ENCODE data around the gene ZNRF1. TPM values are rescaled to one million over a fixed set of nuclear protein-coding genes. Genes with fewer than 3 reads are reported as not detected.

ZNRF1 gene
- polyA plus RNA-seq, 1 donor = 34.6 TPM

DNA sequence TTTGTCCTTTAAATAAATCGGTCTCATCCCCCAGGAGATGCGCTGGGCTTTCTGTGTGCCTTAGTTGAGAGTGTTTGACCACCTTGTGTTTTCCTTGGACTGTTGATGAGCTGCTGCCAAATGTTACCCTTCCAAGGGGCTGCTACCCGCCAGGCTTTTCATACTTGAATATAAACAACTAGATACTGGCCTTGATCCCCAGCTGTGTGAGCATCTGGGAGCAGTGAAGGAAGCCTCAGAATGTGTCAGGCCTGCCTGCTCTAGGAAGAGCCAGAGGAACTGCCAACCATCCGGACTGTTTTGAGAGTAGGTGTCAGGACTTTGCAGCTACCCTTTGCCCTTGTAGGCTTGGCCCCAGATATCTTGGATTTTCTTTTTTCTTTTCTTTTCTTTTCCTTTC, 60.0 kb downstream of the ZNRF1 start:
- DNase-seq = no peak

DNA sequence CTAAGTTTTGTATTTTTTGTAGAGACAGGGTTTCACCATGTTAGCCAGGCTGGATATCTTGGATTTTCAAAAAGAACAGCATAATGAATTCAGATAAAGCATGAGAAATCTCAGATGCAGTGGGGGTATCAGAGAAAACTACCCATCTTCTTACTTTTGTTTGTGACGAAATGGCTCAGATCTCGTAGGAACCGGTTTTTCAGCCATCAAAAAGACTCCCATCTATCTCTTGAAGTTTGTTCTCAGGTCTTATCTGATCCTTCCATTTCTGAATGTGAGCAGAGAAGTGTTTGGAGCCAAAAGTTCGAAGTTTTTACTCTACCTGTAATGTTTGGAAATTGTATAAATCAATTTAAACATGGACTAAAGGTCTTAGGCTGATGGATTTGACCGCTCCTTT, 60.6 kb downstream of the ZNRF1 start:
- no peak for DNase-seq

DNA sequence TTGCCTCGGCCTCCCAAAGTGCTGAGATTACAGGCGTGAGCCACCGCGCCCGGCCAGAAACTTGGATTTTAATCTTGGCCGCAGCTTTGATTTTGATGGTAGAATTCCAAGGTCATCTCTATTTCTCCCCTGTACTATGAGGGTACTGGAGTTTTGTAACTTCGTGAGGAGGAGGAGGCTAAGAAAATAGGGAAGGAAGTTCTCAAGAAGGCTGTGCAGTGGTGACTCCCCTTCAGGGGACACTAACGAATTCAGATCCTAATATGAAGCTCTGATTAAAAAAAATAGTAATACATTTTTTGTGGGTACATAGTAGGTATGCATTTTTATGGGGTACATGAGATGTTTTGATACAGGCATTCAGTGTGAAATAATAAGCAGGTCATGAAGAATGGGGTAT, 61.9 kb downstream of the ZNRF1 start:
- DNase-seq = no peak

DNA sequence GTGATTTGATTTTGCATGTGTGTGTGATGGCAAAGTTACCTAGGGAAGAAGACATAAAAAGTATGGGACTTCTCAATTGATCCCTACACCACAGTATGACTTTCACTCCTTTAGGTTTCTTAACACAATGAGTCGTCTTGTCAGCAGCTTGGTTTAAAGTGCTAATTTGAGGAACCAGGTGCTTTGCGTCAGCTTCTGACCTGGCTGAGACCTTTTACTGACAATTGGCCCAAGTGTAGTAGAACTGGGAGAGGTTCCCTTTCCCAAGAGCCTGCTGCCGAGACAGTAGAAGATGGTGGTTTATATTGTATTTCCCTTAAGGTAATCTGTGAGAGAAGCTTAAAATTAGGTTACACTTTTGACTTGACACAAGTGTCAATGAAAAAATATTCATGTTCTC, 62.8 kb downstream of the ZNRF1 start:
- DNase-seq = no peak

DNA sequence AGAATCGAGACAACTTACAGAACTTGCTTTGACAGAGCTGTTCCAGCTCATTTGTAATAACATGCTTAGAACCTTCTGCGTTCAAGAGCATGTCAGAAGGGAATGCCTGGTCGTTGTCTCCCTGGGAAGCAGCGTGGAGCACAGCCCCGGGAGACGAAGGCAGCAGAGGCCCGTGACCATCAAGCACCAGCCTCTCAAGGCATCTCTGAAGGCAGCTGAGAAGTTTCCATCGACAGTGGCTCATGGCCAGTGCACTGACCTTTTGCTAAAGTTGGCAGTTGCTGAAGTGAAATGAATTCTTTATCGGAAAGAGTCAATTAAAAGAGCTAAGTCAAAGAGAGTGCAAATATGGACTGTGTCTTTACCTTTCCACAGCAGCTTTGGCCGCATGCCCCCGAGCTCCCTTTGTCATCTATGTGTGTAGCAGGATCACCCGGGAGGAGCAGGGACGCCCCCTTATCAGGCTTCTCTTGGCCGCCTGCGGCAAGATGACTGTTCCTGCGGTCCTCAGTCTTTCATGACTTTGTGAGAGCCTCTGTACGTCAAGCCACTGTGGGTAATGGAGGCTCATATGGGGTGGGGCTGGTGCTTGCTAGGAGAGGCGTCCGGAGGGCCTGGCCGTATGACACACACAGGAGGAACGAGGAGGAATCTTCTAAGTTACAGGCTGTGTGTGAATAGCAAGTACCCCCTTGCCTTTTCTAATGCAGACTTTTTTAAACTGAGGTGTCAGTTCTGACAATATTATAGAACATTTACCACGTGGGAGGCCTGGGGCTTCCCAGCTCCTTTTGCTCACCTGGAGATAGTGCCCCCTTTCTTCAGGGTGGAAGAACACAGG, 63.5 kb downstream of the ZNRF1 start:
- no peak for DNase-seq

DNA sequence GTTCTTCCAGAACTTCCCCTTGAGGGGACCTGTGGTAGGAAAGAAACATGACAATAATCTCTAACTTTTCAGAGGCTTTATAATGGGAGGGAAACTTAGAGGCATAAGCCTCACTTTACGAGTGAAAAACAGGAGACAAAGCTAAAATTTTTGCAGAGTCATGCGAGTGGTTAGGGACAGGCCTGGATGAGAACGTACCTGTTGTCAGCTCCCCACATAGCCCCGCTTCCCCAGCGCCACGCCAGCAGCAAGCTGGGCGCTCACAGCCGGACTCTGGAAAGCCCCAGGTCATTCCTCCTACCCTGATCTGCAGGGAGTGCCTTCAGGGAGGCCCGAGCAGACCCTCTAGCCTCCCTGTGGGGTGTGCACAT, 64.1 kb downstream of the ZNRF1 start:
- DNase-seq = no peak

DNA sequence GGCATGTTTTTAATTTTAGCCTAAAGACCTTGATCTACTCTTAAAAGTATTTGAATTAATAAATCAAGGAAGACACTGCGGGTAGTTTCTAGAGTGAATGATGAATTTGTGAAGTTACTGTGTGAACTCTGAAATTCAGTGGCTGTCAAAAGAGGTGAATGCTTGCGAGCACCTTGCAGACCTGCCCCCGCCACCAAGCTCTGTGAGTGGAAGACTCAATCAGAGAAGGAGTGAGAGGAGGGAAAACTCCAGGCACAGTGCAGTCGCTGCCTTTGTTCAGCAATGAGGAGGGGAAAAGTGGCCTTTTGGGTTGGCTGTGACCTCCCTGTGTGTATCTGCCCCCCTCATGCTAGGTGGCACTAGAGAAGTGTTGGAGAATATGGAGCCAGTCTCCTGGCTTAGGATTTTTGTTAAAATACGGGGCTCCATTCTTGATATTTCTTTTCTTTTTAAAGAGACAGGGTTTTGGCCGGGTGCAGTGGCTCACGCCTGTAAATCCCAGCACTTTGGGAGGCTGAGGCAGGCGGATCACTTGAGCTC, 64.8 kb downstream of the ZNRF1 start:
- no peak for DNase-seq

DNA sequence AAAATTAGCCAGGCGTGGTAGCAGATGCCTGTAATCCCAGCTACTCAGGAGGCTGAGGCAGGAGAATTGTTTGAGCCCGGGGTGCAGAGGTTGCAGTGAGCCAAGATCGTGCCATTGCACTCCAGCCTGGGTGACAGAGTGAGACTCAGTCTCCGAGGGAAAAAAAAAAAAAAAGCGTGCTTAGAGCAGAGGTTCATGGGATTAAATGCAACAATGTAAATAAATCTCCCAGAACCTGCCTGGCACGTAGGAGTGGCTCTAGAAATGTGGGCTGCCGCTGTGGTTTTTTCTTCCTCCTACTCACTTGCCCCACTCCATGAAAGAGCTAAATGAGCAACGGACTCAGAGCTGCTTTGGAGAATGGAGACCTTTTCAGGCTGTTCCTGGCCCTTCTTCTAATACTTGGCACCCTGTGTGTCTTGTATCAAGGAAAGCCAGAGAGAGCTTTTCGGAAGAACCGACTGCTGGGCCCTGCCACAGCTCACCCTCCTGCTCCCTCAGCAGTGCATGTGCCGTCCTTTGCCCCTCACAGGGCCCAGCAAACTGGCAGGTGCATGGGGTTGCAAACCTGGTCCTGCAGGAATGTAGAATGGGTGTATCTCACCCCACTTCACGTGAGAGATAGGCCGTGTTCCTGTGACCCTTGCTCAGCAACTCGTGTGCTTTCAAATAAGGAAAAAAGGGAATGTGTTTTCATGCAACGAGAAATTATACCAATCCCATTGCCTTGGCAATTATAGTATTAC, 65.8 kb downstream of the ZNRF1 start:
- no peak for DNase-seq

DNA sequence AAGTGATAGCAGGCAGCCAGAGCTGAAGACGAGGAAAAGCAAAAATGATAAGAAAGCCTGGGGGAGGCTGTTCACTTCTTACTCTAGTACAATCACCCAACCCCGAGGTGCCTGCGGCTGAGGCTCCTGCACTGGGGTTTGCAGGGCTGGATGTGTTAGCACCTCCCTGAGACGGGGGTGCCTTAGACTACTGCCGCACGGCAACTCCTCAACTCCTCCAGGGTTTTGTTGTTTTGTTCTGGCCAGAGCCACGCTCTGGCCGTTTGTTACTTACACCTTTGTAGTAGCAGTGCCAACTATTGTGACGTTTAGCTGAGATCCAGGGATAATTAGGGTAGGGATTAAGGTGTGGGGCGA, 66.3 kb downstream of the ZNRF1 start:
- DNase-seq = no peak

DNA sequence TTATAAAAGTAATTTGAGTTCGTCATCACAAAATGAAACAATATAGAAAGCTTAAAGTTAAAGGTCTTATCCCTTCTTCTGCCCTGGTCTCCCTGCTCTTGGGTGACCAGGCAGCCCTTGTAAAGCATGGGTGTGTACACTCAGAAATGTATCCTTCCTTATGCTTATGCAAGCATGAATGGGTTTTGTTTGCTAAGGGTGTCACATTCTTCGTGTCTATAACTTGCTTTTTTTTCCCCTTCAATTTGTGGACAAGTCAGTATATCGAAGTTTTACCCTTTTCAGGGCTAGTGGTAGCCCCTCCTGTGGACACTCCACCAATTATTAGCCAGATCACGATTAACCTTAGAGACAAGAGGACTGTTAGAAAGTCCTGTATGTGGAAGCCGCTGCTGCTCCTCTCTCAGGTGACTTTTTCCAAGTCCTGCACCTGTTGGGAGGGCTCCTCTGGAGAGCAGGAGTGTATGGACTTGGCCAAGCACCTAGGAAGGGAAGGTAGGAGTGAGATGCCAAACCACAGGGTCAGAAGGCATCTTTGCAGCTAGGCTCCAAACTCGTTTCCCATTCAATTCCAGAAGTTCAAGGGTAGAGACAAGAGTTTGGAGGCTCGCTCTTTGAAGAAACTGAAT, 66.8 kb downstream of the ZNRF1 start:
- DNase-seq = no peak

DNA sequence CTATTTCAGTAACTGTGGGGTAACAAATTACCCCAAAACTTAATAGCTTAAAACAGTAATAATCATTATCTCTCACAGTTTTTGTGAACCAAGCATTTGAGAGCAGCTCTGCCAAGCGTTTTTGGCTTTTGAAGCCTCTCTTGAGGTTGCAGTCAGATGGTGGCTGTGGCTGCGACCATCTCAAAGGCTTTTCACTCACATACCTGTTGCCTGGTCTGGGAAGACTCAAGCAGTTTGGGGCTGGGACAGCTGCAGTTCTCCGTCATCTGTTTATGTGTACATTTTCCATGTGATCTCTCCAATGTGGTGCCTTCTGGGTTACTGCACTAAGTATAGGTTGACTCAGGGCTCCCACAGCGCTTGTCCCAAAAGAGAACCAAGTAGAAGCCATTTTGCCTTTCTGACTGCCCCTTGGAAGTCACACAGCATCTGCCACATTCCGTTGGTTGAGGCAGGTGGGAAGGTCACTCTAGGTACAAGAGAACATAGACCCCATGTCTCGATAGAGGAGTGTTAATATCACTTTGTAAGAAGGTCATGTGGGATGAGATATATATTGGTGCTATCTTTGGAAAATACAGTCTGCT, 68.1 kb downstream of the ZNRF1 start:
- no peak for DNase-seq

DNA sequence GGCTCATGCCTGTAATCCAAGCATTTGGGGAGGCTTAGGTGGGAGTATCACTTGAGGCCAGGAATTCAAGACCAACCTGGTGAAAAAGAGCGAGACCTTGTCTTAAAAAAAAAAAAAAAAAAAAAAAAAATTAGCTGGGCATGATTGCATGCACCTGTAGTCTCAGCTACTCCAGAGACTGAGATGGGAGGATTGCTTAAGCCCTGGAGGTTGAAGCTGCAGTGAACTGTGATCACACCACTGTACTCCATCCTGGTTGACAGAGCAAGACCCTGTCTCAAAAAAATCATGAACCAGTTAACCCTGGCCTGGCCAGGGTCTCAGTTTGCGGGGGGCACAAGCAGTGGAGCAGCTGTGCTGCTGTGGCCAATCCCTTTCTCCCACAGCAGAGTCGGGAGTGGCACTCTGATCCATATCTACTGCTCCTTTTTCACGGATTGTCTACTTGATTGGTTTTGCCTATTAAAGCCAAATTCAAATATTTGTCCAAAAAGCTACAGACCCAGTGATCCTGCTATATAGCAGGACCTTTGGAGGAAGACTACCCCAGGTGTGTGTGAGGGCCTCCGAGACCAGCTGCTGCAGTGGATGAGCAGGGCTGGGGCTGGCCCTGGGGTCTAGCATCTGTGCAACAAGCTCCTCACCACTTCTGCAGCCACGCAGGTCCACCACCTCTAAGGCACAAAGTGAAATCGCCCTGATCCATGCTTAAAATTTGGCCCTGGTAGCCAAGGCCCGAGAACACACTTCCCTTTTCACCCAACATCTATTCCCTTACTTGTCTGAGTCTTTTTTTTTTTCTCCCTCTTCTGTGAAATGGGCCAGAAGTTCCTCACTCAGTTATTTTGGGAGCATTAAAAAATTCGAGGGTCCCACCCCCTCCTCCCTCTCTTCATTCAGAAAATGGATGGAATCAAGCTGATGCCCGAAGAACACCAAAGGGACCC, 69.5 kb downstream of the ZNRF1 start:
- no peak for DNase-seq

DNA sequence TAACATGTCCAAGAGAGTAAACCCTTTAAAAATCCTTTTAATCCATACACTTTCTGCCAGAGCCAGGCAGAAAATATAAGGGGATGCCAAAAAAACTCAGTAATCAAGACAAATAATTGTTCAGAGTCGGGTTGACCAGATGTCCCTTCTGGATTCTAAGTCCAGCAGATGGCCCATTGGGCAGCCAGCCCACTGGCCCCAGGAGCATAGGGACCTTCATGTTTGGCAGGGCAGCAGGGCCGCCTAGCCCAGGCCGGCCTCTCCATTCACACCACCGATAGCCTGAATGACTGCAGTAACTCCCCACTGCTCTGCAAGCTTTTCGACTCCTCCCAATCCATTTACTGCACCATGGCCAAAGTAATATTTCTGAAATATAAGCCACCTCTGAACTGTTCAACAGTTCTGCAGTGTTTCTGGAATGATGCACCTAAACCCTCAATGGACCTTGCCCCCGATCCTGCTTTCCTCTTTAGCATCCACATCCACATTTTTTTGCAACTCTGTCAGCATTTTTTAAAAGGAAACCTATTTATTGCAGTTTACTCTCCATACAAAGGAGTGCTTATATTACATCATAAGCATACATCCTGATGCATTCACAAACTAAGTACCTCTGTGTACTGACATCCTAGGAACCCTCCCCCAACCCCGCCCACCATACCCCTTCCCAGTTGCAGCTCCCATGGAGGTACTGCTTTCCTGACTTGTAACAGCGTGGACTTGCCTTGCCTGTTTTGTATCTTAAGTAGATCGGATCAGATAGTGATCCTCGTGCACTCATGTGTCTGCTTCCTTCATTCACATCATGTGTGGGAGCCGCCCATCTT, 71.4 kb downstream of the ZNRF1 start:
- DNase-seq = no peak

DNA sequence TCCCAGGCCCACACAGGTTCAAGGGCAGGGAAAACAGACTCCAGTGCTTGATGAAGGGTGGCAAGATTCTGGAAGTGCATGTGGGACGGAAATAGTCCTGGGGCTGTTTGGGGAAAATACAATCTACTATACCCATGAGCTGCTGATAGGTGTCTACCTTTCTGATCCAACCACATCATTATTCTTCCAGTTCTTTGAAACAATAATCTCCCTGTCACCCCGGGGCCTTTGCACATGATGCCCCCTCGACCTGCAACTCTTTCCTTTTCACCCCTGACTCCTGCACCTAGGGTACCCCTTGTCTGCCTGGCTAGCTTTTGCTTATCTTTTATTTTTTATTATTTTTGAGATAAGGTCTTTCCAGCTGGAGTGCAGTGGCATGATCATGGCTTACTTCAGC, 72.8 kb downstream of the ZNRF1 start:
- no peak for DNase-seq

DNA sequence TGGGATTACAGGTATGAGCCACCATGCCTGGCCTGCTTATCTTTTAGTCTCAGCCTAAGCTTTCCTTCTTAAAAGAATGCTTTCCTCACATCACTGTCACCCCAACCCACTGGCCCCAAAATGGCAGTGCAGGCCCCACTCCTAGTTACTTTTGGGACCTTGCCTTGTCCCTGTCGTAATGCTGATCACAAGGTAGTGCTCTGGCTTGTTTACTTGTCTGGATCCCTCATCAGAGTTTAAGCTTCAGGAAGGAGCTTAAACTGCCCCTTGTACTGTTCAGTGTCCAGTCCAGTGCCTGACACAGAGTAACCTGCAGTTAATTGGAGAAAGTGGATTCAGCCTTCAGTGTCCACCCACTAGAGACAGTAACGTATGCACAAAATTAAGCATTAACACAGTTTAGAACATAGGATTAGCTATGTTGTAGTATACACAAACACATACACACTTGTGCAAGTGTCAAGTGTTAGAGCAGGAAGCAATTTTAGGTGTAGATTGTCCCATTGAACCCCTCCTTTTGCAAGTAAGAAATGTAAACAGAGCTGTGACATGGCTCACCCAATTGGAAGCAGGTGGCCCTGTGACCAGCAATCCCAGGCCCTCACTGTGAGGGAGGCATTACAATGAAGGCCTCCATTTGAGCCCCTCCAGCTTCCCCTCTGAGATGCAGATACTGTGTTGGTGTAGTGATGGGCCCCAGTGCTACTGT, 73.6 kb downstream of the ZNRF1 start:
- no peak for DNase-seq

DNA sequence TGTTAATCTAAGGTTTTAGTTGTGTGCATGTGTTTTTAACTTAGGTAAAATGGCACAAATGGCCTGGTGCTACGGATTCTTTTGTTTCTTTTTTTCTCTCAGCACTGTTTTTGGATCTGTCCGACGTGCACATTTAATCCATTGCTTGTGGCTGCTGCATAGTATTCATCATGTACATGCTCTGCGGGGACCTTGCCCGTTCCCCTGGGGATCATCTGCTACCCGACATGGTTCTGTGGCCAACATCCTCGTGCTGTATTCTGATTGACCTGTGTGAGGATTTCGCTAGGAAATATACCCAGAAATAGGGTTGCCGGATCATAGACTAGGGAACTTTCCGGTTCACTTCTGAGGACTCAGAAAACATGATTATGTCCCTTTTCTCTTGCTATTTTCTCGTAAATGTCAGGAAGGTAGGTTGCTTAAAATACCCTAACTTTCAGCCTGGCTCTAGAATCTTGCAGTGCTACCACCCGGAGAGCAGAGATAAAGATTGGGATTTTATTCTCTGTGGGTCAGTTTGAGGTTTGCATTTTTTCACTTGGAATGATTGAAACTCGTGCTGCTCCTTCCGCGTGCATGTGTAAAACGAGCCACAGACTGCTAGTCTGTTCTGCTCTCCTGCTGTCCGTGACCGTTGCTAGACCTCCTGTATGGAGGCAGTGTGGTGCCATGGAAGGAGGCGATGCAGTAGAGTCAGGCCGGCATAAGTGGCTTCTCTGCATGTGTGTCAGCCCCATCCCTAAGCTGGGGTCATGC, 74.9 kb downstream of the ZNRF1 start:
- DNase-seq = no peak

DNA sequence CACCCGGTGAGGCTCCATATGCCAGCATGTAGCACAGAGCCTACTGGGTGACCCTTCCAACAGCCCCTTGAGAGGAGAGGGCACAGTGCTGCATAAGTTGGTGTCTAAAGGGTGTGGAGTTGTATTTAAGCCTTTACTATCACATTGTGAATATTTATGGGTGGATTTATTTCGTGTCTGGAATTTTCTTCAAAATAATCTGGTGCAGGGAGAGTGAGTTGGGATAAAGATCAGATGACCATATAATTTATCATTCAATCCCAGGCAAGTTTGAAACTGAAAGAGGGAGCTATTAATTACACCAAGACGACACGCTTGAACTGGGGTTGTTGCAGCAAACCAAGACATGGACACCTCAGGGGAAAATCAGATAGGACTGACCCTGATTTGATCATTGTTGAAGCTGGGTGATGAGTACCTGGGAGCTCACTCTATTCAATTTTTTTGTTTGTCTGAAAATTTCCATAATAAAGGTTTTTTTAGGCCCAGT, 75.5 kb downstream of the ZNRF1 start:
- DNase-seq = no peak

DNA sequence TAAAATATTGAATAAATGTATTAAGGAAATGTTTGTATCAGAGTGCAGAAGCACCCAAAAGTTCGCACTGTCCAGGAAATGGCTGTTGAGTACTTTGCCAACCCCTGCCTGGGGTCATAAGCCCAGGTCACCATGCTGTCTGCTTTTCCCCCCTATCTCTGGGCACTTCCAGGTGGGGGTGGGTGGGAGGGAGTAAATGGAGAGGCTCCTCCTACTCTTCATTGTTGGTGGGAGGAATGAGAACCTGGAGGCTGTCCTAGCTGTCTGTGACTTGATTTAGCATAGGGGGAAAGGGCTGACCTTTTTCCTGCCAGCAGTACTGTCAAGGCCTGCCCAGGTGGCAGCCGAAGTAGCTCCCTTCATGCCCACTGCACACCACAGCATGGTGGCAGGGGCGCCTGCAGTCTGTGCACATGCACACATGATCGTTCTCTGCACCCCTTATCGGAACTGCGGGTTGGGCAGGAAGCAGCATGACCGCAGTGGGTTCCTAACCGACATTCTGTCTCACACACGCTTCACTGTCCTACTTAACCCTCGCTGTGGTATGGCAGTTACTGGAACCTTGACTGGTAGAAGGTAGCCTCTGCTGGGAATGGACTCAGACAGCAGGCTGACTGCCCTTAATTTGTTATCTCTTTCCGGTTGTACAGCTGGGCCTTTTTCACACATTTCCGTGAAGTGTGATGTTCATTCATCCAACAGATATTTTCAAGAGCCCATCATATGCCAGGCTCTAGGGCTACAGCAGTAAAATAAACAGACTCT, 76.3 kb downstream of the ZNRF1 start:
- DNase-seq = no peak

Measured in left kidney (tissue), 2 donors.